PFSK-1 (cell line): ENCODE measurements around the gene TBXA2R.

Experiments
- FOXP2 ChIP-seq: optimal IDR thresholded peaks from 2 replicates; pipeline ENCODE3; 2011; ENCODE audit warnings: borderline replicate concordance, control low read depth, inconsistent platforms; ENCODE audit not compliant: insufficient read depth; ENCODE audit errors: extremely low read length, extremely low read depth
- POLR2AphosphoS5 ChIP-seq: IDR thresholded peaks from 2 replicates; pipeline ENCODE4 v1.6.1; 2012; ENCODE audit warnings: low read depth, mild to moderate bottlenecking, control low read depth, low read length, moderate library complexity
- REST ChIP-seq, 2 experiments: IDR thresholded peaks; 2 replicates each; pipeline versions ENCODE4 v1.6.1 to v1.8.0; 2011 to 2012; ENCODE audit warnings: low read depth in 2 of 2, low read length in 2 of 2, control low read depth in 1 of 2, inconsistent platforms in 1 of 2, mild to moderate bottlenecking in 1 of 2, moderate library complexity in 1 of 2; ENCODE audit not compliant: insufficient read depth in 1 of 2
- SIN3A ChIP-seq: IDR thresholded peaks from 2 replicates; pipeline ENCODE4 v1.6.1; 2012; ENCODE audit warnings: mild to moderate bottlenecking, low read length, moderate library complexity, borderline replicate concordance; ENCODE audit not compliant: insufficient read depth
- TAF1 ChIP-seq: IDR thresholded peaks from 2 replicates; pipeline ENCODE4 v1.6.1; 2012; ENCODE audit warnings: low read length, control low read depth, borderline replicate concordance; ENCODE audit not compliant: insufficient read depth

Gene TBXA2R

DNA sequence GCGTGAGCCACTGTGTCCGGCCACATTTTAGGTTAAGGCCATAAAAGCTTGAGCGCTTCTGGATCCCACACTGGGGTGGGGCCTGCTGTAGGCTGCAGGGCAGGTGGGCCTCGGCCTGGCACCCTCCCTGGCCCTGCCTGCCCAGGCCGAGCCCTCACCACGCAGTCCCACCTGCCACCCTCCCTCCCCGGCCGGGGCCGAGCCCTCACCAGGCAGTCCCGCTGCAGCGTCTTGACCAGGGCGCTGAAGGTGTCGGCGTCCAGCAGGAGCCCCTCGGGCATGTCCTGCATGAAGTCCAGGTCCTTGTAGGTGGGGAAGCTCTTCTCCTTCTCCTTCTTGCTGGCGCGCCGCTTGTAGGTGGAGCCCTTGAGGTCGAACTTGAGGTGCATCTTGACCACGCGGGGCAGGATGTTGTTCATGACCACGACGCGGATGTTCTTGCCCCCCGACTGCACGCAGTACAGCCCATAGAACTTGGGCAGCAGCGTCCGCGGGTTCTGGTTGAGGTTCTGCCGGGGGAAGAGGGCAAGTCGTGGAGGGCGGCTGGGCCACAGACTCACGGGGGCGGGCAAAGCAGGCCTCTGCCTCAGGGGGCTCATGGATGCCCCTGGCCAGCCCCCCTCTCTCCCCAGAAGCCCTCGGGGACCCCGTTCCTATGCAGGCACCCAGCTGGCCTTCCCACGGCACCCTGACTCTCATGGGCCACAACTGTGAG, 46.6 kb upstream of the TBXA2R start:
- no peak for TF ChIP-seq REST (IDR thresholded peaks at IDR 0.05; ENCODE audit: insufficient read depth in 1 of 2, low read depth in 2 of 2, low read length in 2 of 2)

GRCh38 chr19:3652422-3652821, 45.7 kb upstream of the TBXA2R start:
- TF ChIP-seq SIN3A (no peak), REST (IDR thresholded peaks at IDR 0.05; ENCODE audit: insufficient read depth in 1 of 2, low read depth in 2 of 2, low read length in 2 of 2) (no peak), FOXP2 (no peak), POLR2AphosphoS5 (no peak), TAF1 (no peak)

DNA sequence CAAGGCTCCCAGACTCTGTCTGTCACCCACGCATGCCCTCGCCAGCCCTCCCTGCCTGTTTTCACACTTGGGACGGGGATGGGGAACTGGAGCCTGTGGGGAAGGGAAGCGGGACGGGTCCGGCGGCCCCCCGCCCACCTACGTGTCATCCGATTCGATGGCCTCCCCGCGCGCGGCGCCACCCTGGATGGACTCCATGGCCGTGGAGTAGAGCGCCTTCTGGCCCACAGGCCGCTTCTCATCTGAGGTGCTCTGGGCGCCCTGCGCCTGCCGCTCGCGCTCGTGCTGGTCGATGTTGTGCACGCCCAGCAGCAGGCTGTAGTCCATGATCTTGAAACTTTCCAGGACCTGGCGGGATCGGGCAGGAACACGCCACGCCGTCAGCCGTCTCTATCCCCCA, 45.0 kb upstream of the TBXA2R start:
- no peak for TF ChIP-seq TAF1
- no peak for TF ChIP-seq FOXP2
- TF ChIP-seq POLR2AphosphoS5: no peak
- no peak for TF ChIP-seq REST (IDR thresholded peaks at IDR 0.05; ENCODE audit: insufficient read depth in 1 of 2, low read depth in 2 of 2, low read length in 2 of 2)

DNA sequence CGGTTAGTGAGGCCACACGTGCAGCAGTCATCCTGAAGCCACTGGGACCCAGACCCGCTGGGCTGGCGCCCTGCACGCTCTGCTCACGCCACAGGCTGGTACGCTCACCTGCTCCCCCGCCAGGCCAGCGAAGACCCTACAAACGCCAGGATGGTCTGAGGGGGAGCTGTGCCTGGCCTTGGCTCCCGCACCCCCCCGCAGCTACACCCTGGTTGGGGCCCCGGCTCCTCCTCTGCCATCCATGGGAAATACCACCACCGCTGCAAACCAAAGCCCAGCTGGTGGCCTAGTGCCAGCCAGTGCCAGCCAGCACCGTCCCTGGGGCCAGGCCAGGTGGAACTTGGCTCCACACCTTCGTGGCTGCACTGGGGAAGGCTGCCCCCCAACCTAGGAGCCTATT, 43.2 kb upstream of the TBXA2R start:
- TF ChIP-seq POLR2AphosphoS5 (no peak), REST (IDR thresholded peaks at IDR 0.05; ENCODE audit: insufficient read depth in 1 of 2, low read depth in 2 of 2, low read length in 2 of 2) (no peak), SIN3A (no peak), TAF1 (no peak), FOXP2 (no peak)
